LNCAP (cell line): ENCODE measurements around the gene FCN2.

Experiments used
- TF ChIP-seq, protein P1 (sequence below): fragments of 450-650 bp; IDR thresholded peaks from 2 replicates; pipeline ENCODE4 v1.5.1; 2017; ENCODE audit warnings: mild to moderate bottlenecking

Gene FCN2

DNA sequence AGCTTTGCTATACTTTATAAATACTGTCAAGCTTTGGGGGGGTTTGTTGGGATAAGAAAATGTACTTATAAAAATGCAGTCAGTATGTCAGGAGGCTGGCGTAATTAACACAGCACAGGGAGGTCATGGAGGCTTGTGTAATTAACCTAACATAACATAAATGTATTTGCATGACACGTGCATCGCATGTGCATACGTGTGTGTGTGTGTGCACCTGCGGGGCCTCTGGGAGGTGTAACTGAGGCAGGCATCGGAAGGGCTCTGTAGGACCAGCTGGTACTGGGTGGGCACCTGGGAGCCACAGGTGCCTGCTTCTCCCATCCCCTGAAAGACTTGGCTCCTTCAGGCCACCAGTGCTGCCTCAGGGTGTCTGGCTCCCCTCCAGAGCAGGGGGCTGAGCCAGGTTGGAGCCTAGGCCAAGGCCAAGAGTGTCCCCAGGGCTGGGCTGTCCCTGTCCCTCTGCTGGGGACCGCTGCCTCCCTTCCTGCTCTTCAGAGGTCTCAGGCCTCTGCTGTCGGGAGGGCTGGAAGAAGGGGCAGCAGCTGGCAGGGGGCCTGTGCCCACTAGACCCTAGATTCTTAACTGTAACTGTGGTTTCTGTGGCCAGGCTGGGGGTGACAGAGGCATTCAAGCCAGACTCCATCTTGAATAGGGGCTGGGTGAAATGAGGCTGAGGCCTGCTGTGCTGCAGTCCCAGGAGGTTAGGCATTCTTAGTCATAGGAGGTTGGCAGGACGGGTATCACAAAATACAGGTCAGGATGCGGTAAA is 9.0 kb downstream of the FCN2 start:
- TF ChIP-seq, protein P1, sequence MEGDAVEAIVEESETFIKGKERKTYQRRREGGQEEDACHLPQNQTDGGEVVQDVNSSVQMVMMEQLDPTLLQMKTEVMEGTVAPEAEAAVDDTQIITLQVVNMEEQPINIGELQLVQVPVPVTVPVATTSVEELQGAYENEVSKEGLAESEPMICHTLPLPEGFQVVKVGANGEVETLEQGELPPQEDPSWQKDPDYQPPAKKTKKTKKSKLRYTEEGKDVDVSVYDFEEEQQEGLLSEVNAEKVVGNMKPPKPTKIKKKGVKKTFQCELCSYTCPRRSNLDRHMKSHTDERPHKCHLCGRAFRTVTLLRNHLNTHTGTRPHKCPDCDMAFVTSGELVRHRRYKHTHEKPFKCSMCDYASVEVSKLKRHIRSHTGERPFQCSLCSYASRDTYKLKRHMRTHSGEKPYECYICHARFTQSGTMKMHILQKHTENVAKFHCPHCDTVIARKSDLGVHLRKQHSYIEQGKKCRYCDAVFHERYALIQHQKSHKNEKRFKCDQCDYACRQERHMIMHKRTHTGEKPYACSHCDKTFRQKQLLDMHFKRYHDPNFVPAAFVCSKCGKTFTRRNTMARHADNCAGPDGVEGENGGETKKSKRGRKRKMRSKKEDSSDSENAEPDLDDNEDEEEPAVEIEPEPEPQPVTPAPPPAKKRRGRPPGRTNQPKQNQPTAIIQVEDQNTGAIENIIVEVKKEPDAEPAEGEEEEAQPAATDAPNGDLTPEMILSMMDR, result no peak

DNA sequence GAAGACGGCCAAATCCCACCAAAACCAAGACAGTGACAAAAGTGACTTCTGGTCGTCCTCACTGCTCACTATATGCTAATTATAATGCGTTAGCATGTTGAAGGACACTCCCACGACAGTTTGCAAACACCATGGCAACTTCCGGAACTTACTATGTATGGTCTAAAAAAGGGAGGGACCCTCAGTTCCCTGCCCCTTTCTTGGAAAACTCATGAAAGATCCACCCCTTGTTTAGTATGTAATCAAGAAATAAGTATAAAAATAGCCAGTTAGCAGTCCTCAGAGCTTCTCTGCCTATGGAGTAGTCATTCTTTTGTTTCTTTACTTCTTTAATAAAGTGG is 9.5 kb downstream of the FCN2 start:
- TF ChIP-seq, protein P1, result no peak

DNA sequence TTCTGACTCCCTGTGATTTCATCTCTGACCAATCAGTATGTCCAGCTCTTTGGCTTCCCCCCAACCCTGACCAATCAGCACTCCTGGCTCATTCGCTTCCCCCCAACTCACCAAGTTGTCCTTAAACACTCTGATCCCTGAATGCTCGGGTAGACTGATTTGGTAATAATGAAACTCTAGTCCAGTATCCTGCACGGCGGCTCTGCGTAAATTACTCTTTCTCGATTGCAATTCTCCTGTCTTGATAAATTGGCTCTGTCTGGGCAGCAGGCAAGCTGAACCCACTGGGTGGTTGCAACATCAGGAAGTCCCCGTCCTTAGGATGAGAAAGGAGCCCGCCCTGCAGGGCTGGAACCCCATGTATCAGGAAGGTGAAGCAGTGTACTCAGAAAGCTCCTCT is 10.4 kb downstream of the FCN2 start:
- TF ChIP-seq, protein P1, result no peak

DNA sequence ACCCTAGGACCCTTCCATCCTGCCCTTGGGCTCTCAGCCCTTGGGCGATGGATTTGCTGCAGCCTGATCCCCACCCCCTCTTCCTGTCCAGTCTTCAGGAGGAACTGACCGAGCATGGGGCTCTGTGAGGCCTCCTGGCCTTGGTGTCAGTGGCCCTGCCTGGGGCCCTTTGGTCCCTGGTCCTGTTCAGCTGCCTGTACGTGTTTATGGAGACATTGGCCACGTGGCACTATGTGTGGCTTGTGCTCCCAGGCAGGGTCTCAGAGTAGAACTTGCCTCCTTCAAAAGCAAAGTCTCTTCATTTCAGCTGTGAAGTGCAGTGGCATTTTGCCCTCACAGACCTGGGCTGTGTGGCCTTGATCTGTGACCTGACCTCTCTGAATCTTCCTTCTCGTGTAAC is 11.1 kb downstream of the FCN2 start:
- TF ChIP-seq, protein P1, result no peak

DNA sequence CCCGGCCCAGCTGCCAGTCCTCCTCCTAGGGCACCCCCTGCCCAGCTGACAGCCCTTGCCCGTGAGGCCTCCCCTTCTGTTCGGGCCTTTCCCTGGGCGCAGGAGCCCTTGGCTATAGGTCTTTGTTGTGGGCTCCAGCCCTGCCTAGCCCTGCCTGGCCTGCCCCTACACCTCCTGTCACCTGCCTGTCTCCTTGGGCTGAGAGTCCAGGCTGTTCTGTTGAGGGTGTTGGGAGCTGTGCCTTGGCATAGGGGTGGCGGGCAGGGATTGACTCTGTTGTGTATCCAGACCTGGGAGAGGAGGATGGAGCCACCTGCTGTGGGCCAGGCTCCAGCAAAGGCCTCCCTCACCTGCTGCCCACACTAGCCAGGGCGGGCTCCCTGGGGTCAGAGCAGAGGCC is 11.6 kb downstream of the FCN2 start:
- TF ChIP-seq, protein P1, result no peak

DNA sequence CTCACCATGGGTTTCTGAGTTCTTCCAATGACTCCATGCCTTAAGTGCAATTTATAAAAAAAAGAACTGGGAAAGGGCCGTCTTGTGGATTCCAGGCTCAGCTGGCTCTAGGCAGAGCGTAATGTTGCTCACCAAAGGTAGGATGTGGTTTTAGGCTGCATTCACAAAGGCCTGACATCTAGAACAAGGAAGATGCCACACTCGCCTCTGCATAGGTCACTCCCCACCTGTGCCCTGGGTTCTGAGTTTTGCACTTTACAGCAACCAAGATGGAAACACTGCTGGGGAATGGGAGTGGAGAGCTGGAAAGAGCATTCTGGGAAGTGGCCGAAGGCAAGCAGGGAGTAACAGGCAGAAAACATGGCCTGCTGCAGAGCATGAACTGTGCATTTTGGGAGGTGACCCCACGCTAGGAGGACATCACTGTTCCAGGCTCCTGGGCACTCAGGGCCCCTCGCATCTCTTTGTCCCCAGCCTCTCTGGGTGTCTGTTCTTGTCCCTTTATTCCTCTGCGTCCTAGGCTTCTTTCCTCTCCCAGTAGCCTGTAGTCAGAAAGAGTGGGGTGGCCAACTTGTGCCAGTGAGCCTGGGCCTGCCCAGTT is 12.3 kb downstream of the FCN2 start:
- TF ChIP-seq, protein P1, result no peak

DNA sequence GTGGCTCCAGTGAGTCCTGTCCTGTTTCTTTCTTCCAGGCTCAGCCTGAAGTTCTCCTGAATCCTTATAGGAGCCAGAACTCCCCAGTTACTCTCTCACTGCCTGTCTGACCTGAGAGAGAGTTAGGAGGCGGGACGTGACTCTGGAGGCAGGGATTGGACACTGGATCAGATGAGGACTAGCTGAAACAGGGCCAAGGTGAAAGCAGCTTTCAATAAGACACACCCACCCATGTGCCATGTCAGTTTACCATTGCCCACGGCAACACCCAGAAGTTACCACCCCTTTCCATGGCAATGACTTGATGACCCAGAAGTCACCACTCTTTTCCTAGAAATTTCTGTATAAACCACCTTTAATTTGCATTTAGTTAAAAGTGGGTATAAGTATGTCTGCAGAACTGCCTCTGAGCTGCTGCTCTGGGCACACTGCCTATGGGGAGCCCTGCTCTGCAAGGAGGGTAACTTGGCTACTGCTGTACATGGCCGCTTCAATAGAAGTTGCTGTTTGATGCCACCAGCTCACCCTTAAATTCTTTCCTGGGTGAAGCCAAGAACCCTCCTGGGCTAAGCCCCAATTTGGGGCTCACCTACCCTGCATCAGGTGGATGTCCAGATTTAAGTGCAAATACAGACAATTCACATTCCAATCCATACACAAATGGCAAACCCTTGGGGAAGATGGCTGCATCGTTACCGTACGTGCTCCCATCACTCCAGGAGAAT is 13.7 kb downstream of the FCN2 start:
- TF ChIP-seq, protein P1, result no peak
